SW 1271 (cell line): ENCODE results near the gene SLBP.

ENCODE experiments used
- DNase-seq, 2 experiments: peaks; one replicate each; lab custom pipeline; 2025; lab: John Stamatoyannopoulos, UW

The SLBP gene

DNA sequence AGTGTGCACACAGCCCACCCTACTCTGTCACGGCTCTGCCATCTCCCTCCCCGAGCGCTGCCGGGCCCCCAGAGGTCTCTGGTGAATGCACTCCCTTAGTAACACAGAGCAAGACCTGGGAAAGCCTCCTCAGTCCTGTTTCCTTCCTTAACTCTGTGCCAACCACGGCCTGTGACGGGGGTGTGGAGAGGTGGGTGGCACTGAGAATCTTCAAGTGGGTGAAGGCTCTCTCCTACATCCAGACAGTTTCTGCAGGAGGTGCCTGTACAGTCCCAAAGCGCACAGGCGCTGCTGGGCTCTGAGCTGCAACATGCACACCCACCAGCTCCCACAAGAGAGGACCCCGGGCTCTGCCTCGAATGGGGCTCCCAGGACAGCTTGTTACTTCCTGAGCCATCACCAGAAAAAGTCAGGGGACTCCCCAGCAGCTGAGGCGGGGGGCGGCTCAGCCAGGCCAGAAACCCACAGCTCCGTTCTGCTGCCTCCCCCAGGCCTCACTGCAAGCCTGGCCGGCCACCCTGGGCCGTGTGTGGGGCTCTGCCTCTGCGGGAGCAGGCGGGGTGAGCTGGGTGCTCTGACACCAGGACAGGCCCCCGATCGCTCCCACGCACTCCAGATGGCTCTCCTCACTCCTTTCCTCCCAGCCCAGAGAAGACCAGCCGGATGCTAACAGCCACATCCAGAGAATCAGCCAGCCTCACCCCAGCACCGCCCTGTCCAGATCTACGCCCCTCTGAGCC is 57.7 kb downstream of the SLBP start:
- DNase-seq, result no peak

DNA sequence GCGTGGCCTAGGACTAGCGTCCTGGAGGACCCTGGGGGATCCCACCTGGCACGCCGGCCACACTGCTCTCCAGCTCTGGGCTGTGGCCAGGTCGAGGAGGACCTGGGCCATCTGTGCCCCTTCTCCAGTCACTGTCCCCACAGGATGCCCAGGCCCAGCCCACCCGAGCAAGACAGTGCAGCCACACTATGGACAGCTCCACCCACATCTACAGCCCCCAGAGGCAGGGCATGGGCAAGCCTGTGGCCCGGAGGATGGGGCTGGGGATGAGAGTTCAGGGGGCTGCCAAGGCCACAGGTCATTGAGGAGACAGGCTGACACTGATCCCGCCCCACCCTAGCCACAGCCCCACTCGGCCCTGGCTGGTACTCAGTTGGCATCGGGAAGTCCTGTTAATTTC is 58.3 kb downstream of the SLBP start:
- no peak for DNase-seq

GRCh38 chr4:1652088-1652487 is 60.0 kb downstream of the SLBP start:
- no peak for DNase-seq

GRCh38 chr4:1651609-1652008 is 60.5 kb downstream of the SLBP start:
- no peak for DNase-seq

- DNase-seq, result no peak
These were observed 63.2 kb downstream of the SLBP start for GRCh38 chr4:1648962-1649361.

GRCh38 chr4:1647432-1647831 is 64.7 kb downstream of the SLBP start:
- no peak for DNase-seq

GRCh38 chr4:1646690-1647089 is 65.4 kb downstream of the SLBP start:
- no peak for DNase-seq

DNA sequence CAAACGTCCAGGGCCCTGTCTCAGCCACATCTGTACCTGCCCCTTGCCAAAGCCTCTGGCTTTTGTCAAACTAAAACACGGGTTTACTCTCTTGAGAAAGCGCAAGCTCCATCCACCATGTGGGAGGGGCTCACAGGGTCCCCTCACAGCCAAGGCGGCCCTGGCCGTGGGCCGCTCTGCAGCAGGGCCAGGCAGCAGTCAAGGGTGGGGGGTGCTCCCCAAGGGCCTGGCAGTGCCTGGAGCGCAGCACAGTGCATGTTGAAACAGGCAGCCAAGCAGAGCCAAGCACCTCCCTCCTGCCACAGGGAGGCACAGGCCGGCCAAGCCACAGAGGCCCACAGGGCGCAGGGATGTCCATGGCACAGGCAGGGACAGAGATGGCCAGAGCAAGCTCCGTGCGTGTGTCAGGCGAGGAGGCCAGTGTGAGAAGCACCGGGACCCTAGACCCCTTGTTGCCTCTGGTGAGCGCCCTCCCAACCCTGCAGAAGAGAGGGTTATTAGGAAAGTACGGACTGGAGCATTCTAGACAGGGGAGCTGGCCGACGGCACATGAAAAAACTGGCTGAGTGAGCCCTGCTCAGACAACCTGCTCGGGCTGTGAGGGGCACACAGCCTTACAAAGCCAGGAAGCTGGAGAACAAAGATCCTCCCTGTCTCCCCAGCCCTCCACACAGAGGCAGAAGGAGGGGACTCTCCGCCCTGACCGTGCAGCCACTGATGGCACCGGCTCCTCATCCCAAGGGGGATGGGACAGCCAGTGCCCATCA is 67.0 kb downstream of the SLBP start:
- no peak for DNase-seq

DNA sequence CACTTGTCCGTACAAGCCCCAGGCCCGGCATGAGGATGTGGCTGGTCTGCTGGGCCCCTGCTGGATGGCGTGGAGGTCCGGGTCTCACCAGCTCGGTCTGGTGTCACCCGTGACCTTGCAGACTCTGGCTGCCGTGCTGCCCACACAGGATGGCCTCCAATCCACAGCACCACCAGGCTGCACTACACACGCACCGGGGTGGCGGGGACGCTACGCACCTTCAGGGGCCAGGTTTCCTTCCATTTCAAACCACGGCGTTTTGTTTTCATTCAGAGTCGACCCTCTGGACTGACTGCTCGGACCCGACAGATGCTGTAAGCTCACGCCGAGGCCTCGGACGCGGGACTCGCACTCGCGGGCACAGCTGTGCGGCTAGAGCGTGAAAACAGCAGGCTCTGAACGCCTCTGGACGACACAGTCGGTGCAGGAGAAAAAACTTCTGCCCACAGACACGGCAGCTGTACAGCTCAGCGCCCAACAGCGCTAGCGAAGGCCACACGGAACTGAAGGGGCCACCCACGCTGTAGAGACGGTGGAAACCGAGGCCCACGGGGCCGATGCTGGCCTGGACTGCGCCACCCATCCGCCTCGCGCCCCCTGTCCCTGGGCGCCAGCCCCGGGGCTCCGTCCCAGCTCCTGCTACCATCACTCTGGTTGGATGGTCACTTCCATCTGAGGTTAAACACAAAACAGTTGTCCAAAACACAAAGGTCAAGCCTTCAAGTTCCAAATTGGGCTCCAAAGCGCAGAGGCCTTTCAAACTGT is 68.0 kb downstream of the SLBP start:
- no peak for DNase-seq
